Renal pelvis (tissue), 4 donors: Measurements from ENCODE around the gene EYA2. TPM values are rescaled to one million over a fixed set of nuclear protein-coding genes. Genes with fewer than 3 reads are reported as not detected.
A peak's percentile ranks its signal among the peaks of the same experiment; 100 is the strongest.
"Not testable (repeated sequence)": the region's sequence is repeated elsewhere in the genome, so short reads cannot be mapped to it uniquely, and the experiment has no call there.

Experiments used
- DNase-seq: peaks from one replicate; pipeline ENCODE4 v3.0.0-alpha.2; 2013
- polyA plus RNA-seq, 3 donors: library from polyadenylated mRNA; unstranded; fragments of 120-200 nt; gene quantifications; one replicate each; pipeline ENCODE4 v1.2.1, GENCODE V29; 2013; ENCODE audit not compliant: insufficient read length in 3 of 3

Gene EYA2
- polyA plus RNA-seq, 3 donors = 0.53 to 0.81 (median 0.78) TPM

GRCh38 chr20:46894971-46895905 lies 595 bp downstream of the EYA2 start:
- peak; percentile 37 for DNase-seq

- no peak for DNase-seq
Observed at GRCh38 chr20:46895906-46896242, 1.2 kb downstream of the EYA2 start.

- DNase-seq = no peak
Observed at GRCh38 chr20:46897328-46897880, 2.8 kb downstream of the EYA2 start.

- DNase-seq = no peak
Observed at GRCh38 chr20:46898423-46898822, 3.8 kb downstream of the EYA2 start.

GRCh38 chr20:46899621-46900020 lies 5.0 kb downstream of the EYA2 start:
- no peak for DNase-seq

- no peak for DNase-seq
Observed at GRCh38 chr20:46900086-46900485, 5.4 kb downstream of the EYA2 start.

GRCh38 chr20:46900826-46901225 lies 6.2 kb downstream of the EYA2 start:
- no peak for DNase-seq

GRCh38 chr20:46901638-46902037 lies 7.0 kb downstream of the EYA2 start:
- DNase-seq = no peak

GRCh38 chr20:46903256-46903655 lies 8.6 kb downstream of the EYA2 start:
- DNase-seq = no peak

- no peak for DNase-seq
Observed at GRCh38 chr20:46903937-46904336, 9.3 kb downstream of the EYA2 start.

GRCh38 chr20:46905364-46906125 lies 10.9 kb downstream of the EYA2 start:
- no peak for DNase-seq

GRCh38 chr20:46913329-46914044 lies 18.8 kb downstream of the EYA2 start:
- DNase-seq = no peak

GRCh38 chr20:46914789-46915379 lies 20.2 kb downstream of the EYA2 start:
- no peak for DNase-seq

GRCh38 chr20:46915575-46916257 lies 21.1 kb downstream of the EYA2 start:
- no peak for DNase-seq

GRCh38 chr20:46916258-46916603 lies 21.6 kb downstream of the EYA2 start:
- no peak for DNase-seq

- DNase-seq = no peak
Observed at GRCh38 chr20:46917155-46917554, 22.5 kb downstream of the EYA2 start.

- no peak for DNase-seq
Observed at GRCh38 chr20:46920114-46920513, 25.5 kb downstream of the EYA2 start.

- DNase-seq = not testable (repeated sequence)
Observed at GRCh38 chr20:46922841-46923240, 28.2 kb downstream of the EYA2 start.

GRCh38 chr20:46923550-46923949 lies 28.9 kb downstream of the EYA2 start:
- no peak for DNase-seq

GRCh38 chr20:46928580-46929132 lies 34.0 kb downstream of the EYA2 start:
- no peak for DNase-seq

- DNase-seq = no peak
Observed at GRCh38 chr20:46929902-46930301, 35.3 kb downstream of the EYA2 start.
